NCI-H524 (cell line): ENCODE data around the gene CPLX1.
"Not testable (repeated sequence)": the region's sequence is repeated elsewhere in the genome, so short reads cannot be mapped to it uniquely, and the experiment has no call there.

Experiments
- DNase-seq, 2 experiments: peaks; one replicate each; lab custom pipeline; 2025; lab: John Stamatoyannopoulos, UW

CPLX1 gene

DNA sequence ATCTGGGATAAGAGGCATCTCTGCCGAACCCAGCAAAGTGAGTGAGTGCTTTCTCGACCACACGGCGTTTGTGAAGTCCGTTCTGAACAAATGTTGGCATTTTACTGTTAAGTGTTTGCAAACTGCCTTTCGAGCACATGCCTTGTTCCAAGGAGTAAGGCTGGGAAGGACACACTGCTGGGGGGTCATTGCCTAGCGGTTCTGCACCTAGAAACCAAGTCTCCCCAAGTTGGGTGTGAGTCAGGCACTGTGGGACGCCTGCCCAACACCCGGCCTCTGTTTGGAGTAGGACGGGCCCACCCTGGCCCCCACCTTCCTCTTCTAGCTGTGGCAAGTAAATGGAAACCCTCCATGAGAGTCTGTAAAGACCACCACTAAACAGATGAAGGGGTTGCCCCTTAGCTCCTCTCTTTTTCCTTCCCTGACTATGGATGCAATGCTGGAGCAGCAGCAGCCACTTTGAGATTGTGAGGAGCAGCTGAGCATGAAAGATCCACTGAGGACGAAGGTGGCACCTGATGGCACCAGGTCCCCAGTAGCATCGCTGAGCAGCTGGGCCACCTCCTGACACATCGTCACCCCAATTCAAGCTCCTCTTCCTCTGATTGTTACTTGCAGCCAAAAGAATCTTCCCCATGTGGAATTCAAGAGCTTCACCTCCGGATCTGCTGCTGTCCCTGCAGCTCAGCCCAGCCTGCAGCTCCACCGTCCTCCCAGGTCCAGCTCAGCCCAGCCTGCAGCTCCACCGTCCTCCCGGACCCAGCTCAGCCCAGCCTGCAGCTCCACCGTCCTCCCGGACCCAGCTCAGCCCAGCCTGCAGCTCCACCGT is 6.3 kb downstream of the CPLX1 start:
- DNase-seq: no peak

DNA sequence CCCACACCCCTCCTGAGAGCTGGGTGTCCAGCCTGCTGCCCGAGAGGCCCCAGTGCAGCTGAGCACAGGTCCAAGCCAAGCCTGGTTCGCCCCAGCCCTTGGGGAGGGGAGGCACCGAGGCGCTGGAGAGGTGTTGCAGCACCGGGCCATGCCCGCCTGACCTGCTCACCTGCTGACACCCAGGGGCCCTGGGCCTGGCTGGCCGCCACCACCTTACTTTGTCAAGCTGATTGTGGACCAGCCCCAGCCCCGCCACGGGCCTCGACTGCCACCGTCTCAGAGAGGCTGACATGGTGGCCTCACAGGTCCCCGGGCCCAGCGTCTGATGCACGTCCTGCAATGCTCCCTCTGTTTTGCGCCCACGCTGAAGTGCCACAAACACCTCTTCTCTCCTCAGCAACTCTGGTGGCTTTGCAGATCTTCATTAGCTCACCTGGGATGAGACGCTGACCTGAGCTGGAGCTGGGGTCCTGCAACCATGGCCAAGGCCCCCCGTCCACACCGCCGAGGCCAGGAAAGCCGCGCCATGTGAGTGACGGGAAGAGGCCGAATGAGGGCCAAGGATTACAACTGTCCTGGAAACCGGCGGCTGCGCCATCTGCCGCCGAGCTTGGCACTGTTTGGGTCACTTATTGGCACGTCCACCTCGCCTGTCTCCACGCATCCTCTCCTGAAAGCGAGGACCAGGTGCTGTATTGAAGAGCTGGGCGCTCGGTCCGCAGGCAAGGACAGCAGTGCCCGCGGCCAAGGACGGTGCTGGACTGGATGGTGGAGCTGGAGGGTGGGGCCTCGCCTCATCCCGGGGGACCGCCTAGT is 7.6 kb downstream of the CPLX1 start:
- no peak for DNase-seq

DNA sequence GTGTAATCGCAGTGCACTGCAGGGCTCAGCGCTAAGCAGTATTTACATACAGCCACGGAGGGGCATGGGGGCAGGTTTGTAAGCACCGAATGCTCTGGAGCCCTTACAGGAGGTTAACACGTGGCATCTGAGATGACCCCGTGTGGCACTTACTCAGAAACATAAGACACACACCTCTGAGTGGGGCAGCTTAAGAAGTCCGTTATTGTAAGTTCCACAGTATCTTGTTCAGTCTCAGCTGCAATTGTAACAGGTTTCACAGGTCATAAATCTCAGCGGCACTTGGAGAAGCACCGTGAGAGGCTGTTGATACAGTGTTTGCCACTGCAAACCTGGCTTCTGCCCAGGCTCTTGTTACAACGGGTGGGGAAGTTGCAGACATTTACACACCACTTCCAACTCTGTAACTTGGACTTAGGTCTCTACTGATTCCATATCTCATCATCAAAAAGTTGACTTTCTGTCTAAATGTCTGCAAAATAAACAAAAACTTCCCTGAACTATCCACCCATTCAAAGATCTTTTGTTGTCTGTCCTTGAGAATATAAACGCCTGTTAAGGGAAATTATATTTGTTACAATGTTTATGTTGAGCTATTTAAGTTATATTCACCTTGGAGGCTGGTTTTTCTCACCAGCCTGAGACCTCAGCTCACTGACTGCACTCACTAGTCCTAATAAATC is 10.3 kb downstream of the CPLX1 start:
- peak; percentile 37 to 61 for DNase-seq

DNA sequence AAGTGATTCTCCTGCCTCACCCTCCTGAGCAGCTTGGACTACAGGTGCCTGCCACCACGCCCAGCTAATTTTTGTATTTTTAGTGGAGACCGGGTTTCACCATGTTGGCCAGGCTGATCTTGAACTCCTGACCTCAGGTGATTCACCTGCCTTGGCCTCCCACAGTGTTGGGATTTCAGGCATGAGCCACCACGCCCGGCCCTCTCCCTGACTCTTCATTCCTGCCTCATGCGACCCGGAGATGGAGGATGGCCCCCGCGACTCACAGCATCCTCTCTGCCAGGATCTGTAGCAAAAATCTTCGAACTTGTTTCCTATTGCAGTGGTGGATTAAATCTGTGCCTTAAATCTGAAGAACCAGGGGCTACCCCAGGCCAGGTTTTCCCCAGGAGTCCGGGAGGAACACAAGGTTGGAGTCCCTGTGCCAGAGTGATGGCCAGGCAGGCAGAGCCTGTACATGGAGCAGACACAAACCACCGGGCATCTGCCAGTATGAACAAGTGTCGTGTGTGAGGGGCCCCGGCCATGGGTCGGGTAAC is 11.5 kb downstream of the CPLX1 start:
- no peak for DNase-seq

DNA sequence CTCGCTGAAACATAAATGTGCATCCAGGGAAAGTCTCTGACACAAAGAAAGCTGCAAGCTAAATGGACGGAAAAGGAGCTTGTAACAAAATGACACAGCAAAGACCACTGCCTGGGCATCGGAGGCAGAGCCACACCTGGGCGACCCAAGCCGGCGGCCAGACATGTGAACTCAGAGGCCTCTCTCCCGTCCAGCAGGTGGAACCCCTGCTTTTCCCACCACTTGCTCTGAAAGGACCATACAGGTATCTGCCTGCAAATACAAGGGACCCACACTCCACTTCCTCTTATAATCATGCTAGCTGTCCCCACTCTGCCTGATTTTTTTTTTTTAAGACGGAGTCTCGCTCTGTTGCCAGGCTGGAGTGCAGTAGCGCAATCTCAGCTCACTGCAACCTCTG is 12.0 kb downstream of the CPLX1 start:
- no peak for DNase-seq

DNA sequence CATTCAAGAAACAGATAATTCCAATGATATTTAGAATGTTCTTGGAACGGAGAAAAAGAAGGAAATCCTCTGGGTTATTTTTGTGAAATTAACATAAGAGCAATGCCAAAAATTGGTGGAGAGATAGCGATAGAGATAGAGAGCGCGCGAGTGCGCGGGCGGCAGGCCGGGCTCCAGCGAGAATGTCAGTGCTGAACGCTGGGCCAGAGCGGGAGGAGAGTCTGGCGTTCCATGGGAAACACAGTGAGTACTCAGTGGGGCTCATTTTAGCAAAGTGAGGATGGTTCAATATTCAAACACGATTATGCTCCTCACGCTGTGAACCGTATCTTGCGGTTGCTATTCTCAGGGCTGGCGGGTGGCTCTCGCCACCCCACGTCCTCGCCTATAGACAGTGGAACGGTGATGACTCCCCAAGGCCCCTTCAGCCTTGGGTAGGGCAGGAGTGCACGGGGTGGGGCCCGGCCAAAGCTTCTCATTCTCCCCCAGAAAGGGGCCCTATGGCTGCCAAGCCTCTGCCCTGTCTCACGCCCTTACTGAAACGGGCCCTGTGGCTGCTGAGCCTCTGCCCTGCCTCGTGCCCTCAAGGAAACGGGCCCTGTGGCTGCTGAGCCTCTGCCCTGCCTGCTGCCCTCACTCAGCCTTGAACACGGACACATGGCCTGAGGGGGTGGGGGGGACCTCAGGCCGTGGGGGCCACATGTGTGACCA is 16.9 kb downstream of the CPLX1 start:
- DNase-seq: no peak

DNA sequence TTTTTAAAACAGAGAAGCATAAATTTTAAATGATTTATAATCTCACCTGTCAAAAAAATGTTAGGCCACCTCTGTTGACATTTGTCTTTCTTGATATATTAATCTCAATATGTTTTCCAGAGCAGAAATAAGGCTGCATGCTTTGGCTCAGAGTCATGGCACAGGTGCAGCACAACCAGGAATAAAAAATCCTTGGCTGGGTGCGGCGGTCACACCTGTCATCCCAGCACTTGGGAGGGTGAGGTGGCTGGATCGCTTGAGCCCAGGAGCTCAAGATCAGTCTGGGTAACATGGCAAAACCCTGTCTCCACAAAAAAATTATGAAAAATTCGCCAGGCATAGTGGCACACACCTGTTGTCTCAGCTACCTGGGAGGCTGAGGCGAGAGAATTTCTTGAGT is 18.1 kb downstream of the CPLX1 start:
- DNase-seq: no peak

DNA sequence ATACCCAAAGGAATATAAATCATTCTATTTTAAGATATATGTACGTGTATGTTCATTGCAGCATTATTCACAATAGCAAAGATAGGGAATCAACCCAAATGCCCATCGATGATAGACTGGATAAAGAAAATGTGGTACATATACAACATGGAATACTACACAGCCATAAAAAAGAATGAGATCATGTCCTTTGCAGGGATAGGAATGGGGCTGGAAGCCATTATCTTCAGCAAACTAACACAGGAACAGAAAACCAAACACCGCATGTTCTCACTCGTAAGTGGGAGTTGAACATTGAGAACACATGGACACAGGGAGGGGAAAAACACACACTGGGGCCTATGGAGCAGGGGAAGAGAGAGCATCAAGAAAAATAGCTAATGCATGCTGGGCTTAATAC is 18.9 kb downstream of the CPLX1 start:
- DNase-seq: not testable (repeated sequence)

DNA sequence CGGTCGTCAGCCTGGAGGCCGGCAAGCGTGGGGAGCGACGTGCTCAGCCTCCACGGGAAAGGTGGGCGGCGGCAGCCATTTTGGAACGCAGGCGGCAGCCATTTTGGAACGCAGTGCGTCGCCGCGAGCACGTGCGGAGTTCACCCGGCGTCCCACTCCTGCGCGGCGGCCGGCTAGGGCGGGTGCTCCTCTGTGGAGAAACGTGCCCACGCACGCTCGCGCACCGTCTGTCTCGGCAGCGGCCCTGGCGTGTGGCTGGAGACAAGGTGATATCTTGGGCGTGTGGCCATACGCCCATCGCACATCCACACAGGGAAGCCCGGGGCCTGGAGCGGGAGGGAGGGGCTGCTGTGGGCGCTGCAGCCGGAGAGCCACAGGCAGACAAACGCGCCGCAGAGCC is 21.1 kb downstream of the CPLX1 start:
- no peak for DNase-seq

DNA sequence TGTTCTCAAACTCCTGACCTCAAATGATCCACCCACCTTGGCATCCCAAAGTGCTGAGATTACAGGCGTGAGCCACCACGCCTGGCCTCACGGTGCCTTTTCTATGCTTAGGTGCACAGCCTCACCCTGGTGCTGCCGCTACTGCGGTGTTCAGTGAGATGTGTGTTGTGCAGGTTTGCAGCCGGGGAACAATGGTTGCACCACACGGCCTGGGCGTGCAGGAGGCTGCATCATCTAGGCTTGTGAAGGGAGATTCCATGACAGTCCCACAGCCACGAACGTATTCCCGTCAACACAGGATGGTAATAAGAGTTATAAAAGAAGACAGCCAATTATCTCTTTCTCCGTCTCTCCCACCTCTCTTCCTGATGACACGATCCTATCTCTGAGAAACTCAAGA is 22.0 kb downstream of the CPLX1 start:
- no peak for DNase-seq

DNA sequence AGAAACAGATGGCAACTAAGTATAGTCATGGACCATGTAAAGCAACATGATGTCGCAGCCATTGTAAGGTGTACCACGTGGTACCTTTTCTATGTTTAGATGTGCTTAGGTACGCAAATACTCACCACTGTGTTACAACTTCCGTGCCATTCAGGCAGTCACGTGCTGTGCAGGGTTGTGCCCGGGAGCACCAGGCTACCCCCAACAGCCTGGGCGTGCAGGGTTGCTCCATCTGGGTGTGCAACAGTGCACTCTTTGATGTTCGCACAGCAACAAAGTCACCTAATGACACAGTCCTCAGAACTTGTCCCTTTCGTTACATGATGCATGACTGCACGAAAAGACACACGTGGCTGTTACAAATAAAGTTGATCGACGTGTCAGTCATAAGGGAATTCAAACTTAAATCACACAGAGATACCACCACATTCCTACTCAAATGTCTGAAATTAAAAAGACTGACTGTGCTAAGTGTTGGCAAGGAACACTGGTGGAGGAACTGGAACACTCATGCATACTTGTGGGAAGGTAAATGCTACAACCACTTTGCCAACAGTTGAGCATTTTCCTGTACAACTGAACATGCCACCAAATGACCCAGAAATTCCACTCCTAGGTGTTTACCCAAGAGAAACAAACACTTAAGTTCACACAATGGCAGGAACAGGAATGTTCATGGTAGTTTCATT is 24.3 kb downstream of the CPLX1 start:
- DNase-seq: no peak

DNA sequence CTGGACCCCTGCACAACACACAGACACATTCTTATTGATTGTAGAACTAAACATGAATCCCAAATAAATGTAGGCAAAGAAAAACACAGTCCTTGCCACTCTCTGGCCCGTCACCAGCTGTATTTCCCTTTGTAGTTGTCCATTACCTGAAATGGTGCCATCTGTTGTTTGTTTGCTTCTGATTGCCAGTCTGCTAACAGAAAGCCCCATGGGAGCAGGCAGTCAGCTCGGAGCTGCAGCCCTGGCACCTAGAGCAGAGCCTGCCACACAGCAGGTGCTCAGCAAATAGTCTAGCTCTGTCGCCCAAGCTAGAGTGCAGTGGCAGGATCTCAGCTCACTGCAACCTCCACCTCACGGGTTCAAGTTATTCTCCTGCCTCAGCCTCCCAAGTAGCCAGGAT is 28.9 kb downstream of the CPLX1 start:
- DNase-seq: peak; percentile 65 to 85

DNA sequence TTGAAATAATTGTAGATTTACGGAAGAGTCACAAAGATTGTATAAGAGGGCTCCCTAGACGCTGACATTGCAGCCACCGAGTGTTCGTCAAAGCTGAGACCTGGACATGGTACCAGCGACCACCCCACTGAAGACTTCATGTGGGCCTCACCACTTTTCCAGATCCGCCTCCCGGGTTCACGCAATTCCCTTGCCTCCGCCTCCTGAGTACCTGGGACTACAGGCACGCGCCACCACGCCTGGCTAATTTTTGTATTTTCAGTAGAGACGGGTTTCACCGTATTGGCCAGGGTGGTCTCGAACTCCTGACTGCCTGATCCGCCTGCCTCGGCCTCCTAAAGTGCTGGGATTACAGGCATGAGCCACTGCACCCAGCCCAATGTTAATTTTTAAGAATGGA is 29.7 kb downstream of the CPLX1 start:
- DNase-seq: no peak

DNA sequence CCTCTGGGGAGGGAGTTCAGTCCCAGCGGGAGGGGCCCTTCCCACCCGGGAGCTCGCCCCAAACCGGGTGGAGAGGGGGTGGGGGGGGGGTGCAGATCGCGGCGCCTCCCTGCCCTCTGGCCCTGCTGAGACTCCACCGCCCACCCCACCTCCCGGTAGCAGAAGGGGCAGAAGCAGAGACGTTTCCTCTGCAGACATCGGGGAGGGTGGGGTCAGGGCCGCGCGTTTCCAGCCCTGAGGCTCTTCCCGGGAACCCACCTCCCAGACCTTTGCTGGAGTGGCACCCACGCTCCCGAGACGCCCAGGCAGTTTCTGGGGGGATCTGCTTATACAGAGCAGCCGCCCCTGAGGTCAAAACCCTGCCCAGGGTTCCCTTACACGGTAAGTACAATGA is 30.2 kb downstream of the CPLX1 start:
- DNase-seq: no peak

DNA sequence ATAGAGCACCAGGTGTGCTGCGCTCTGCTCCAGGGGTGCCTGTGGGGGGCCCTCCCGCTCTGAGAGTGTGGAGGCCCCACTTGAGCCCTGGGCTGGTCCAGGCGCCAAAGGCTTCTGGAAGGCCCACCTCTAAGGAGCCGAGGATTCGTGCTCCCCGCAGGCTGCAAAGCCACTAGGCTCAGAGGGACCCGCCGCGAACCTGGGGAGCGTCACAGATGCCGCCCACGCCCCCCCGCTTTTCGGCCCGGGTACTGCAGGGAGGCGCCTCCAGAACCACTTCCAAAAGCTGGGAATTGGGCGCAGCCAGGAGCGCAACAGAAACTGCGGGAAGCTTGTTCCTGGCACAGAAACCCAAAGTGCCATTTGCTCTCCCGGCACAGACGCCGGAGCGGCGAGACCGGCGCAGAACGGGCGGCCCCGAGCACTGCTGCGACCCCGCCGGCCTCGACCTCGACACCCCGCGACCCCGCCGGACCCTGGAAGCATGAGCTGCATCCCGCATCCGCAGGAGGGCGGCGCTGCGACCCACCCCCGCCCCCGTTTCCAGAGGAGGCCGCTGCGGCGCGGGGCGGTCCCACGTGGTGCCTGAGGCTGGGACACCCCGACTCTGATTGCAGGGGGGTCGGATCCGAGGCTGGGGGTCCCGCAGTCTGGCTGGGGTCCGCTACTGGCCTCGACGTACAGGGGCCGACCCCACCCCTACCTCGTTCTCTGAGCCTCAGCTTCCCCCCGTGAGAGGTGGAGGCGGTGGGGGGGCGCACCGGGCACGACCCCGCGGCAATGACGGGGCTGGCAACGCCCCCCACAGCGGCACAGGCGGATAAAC is 30.8 kb downstream of the CPLX1 start:
- DNase-seq: peak in 1 of 2 experiments; percentile 33

DNA sequence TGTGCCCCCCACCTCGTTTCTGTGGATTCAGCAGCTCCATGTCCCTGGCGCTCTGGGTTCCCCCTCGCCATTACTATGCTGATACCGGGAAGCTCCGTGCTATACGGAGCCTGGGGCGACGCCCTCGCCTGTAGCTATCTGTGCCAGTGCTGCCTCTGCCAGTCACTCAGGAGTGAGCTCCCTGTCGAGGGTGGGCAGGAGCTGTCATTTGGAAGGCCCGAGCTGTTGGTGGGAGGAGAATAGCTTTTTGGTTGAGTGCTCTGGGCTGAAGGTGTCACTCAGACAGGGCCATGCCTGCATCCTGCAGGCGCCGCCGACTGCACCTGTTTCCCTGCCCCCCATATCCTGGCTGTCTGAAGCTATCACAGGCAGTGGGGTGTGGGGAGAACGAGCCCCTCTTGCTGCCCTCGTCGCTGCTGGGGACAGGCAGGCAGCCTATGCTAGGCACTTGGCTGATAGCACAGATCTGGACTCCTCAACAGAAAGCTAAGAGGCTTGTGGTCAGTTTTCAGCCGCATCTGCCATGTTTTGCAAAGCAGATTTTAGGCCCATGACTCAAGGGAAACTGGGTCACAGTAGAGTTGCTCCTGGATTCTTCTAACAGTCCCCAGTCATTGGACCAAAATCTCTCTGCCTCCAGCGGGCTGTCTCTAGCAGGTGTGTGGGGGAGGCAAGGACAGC is 31.8 kb downstream of the CPLX1 start:
- no peak for DNase-seq

DNA sequence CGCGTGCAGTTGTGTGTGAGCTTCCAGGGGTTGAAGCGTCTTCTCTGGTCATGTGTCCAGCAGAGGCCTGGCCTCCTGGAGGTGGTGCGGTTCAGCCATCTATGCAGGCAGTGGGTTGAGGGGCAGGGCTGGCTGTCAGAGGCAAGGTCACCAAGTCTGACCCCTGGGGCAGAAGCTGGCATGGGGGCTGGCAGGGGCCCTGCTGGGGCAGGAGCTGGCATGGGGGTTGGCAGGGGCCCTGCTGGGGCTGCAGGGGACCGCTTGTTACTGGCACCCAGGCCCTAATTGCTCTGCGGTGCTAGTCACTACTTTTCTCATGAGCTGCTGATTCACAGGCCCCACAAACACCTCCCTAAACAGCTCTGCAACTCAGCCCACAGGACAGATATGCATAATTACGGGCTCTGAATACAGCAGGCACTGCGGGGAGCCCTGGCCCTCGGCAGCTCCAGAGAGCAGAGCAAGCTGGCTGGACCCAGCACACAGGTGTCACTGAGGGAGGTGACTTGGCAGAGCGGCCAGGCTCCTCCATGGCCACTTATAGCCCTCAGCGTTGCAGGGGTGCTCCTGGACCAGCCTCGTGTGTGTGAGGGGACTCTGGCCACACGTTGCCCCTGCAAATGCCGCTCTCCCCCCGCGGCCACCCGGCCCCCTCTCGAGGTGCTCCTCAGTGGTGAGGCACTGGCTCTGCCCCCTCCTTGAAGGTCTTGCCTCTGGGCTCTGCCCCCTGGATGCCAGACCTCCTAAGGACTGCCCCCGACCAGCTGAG is 32.7 kb downstream of the CPLX1 start:
- DNase-seq: no peak

DNA sequence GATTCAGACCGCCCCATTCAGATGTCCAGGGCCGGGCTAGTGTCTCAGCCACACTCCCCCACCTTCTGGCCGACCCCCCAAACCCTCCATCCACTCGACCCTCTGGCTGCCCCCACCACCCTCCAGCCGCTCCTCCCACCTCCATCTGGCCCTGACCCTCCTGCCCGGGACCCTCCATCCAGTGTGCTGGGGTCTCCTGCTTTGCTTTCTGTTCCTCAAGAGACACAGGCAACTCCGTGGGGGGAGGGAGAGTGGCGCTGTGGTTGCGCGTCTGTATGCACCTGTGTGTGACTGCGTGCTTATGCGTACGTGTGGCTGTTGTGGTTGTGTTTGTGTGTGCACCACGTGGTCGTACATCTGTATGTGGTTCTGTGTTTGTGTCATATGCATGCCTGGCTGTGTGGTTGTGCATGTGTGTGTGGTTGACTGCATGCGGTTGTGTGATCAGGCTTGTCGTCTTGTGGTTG is 33.3 kb downstream of the CPLX1 start:
- DNase-seq: no peak
